CD4-positive, alpha-beta T cell treated with Interleukin-1 beta for 1 hour (primary cell): ENCODE data around the gene MAPK14.
"Not testable (repeated sequence)": the region's sequence is repeated elsewhere in the genome, so short reads cannot be mapped to it uniquely, and the experiment has no call there.

Experiments
- DNase-seq, 2 donors: peaks; one replicate each; pipeline ENCODE4 v3.0.0-alpha.2; 2020 to 2022

The MAPK14 gene

GRCh38 chr6:36124346-36124745 is 96.7 kb downstream of the MAPK14 start:
- DNase-seq: not testable (repeated sequence)

- DNase-seq: no peak
Observed at GRCh38 chr6:36124881-36125280, 97.3 kb downstream of the MAPK14 start.

- no peak for DNase-seq
Observed at GRCh38 chr6:36125575-36125974, 98.0 kb downstream of the MAPK14 start.

- no peak for DNase-seq
Observed at GRCh38 chr6:36126121-36126520, 98.5 kb downstream of the MAPK14 start.

- peak in 1 of 2 donors; percentile 23 for DNase-seq
Observed at GRCh38 chr6:36126553-36127458, 99.2 kb downstream of the MAPK14 start.

GRCh38 chr6:36127462-36128016 is 99.9 kb downstream of the MAPK14 start:
- peak in 1 of 2 donors; percentile 81 for DNase-seq

GRCh38 chr6:36128073-36128472 is 100.5 kb downstream of the MAPK14 start:
- no peak for DNase-seq

GRCh38 chr6:36128793-36129192 is 101.2 kb downstream of the MAPK14 start:
- DNase-seq: no peak

- DNase-seq: not testable (repeated sequence)
Observed at GRCh38 chr6:36129334-36129733, 101.7 kb downstream of the MAPK14 start.

- DNase-seq: no peak
Observed at GRCh38 chr6:36129941-36130666, 102.5 kb downstream of the MAPK14 start, which contains the start of gene MAPK13. Gene MAPK13 (plus strand): TSS chr6:36130513. CDS start chr6:36130583, 70 bp downstream.

GRCh38 chr6:36130667-36131510 is 103.3 kb downstream of the MAPK14 start:
- DNase-seq: peak; percentile 57 to 64

- DNase-seq: peak; percentile 29 to 63
Observed at GRCh38 chr6:36131511-36132245, 104.1 kb downstream of the MAPK14 start.

- DNase-seq: no peak
Observed at GRCh38 chr6:36132246-36132895, 104.8 kb downstream of the MAPK14 start.

- DNase-seq: no peak
Observed at GRCh38 chr6:36133148-36133547, 105.5 kb downstream of the MAPK14 start.

GRCh38 chr6:36133912-36134311 is 106.3 kb downstream of the MAPK14 start:
- DNase-seq: no peak

GRCh38 chr6:36135053-36135731 is 107.6 kb downstream of the MAPK14 start:
- no peak for DNase-seq

GRCh38 chr6:36136034-36136433 is 108.4 kb downstream of the MAPK14 start:
- no peak for DNase-seq

GRCh38 chr6:36136551-36136950 is 108.9 kb downstream of the MAPK14 start:
- DNase-seq: no peak

GRCh38 chr6:36138667-36139066 is 111.1 kb downstream of the MAPK14 start:
- DNase-seq: no peak

- no peak for DNase-seq
Observed at GRCh38 chr6:36139431-36139830, 111.8 kb downstream of the MAPK14 start.
